GM18909 (cell line): Measurements from ENCODE around the gene GPR146.
"Not testable (repeated sequence)": the region's sequence is repeated elsewhere in the genome, so short reads cannot be mapped to it uniquely, and the experiment has no call there.

ENCODE experiments used
- ATAC-seq: cut with Tn5 transposase; IDR thresholded peaks from one replicate; pipeline ENCODE4 v1.9.1; 2021; ENCODE audit warnings: mild to moderate bottlenecking; ENCODE audit not compliant: unreplicated experiment, poor library complexity

Gene GPR146

GRCh38 chr7:1044189-1045068 lies at the start of gene GPR146:
Gene GPR146 (plus strand): TSS chr7:1044546. CDS start chr7:1057516, 12,970 bp downstream.
- peak; percentile 81 for ATAC-seq

DNA sequence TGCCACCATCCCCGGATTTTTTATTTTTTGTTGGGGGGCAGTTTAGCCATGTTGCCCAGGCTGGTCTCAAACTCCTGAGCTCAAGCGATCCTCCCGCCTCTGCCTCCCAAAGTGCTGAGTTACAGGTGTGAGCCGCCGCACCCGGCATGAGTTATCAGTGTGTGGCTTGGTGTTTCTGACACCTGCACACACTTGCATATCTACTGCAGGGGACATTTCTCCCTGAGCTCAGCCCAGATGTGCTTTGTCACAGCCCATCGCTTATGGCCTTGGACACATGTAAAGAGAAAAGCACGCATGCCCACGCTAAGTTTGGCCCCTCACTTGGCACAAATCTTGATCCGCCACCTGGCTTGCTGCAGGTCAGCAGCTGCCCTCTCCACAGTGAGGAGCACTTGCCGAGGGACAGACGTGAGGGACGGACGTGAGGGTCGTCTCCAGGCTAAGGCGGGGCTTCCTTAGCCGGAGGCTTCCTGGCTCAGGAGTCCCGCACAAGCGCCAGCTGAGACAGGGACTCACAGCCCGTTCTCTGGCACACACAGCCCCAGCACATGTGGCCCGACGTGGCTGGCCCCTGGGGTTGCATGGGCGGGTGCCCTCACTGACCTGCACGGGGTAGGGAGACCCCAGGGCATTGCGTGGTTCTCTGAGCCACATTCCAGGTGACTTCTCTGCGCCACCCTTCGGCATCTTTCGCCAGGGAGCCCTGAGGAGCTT lies 49.6 kb upstream of the GPR146 start:
- ATAC-seq: no peak

GRCh38 chr7:995571-995970 lies 48.8 kb upstream of the GPR146 start:
- no peak for ATAC-seq

GRCh38 chr7:996079-996872 lies 48.1 kb upstream of the GPR146 start:
- no peak for ATAC-seq

- ATAC-seq: no peak
These were observed 46.6 kb upstream of the GPR146 start for GRCh38 chr7:997404-998395.

DNA sequence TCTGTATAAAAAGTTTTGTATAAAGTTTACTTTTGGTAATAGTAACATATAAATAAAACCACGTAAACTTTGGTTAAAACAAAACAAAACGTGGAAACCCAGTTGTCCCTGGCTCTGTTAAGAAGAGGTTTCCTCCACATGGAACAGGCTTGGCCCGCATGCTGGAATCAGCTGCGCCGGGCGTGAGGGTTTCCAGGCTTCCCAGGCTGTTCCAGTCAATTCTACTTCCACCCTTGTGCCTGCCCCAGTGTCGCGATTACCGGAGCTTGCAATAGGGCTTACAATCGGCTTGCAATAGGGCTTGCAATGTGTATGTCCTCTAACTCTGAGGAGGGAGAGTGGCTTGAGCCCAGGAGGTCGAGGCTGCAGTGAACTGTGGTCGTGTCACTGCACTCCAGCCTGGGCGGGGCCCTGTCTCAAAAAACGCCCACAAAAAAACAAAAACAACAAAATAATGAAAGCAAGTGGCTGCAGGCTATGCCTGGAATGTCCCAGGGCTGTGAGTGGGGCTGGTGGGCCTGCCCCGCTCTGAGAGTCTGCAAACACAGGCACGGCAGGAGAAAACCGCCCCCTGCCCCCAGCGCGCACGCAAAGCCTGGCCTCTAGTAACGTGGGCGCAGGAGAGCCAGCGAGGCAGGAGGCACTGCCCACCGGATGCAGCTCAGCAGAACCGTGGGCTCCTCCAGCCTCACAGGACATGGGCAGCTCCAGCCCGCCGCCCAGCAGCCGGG lies 45.0 kb upstream of the GPR146 start:
- no peak for ATAC-seq

GRCh38 chr7:999941-1000935 lies 44.1 kb upstream of the GPR146 start:
- ATAC-seq: peak; percentile 63

GRCh38 chr7:1001069-1001770 lies 43.1 kb upstream of the GPR146 start:
- not testable (repeated sequence) for ATAC-seq

DNA sequence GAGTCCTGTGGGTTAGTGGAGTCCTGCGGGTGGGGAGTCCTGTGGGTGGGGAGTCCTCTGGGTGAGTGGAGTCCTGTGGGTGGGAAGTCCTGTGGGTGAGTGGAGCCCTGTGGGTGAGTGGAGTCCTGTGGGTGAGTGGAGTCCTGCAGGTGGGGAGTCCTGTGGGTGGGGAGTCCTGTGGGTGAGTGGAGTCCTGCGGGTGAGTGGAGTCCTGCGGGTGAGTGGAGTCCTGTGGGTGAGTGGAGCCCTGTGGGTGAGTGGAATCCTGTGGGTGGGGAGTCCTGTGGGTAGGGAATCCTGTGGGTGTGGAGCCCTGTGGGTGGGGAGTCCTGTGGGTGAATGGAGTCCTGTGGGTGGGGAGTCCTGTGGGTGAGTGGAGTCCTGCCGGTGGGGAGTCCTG lies 42.3 kb upstream of the GPR146 start:
- ATAC-seq: not testable (repeated sequence)

DNA sequence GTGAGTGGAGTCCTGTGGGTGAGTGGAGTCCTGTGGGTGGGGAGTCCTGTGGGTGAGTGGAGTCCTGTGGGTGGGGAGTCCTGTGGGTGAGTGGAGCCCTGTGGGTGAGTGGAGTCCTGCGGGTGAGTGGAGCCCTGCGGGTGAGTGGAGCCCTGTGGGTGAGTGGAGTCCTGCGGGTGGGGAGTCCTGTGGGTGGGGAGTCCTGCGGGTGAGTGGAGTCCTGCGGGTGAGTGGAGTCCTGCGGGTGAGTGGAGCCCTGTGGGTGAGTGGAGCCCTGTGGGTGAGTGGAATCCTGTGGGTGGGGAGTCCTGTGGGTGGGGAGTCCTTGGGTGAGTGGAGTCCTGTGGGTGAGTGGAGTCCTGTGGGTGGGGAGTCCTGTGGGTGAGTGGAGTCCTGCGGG lies 41.9 kb upstream of the GPR146 start:
- ATAC-seq: not testable (repeated sequence)

- no peak for ATAC-seq
These were observed 40.1 kb upstream of the GPR146 start for GRCh38 chr7:1004018-1004852.

DNA sequence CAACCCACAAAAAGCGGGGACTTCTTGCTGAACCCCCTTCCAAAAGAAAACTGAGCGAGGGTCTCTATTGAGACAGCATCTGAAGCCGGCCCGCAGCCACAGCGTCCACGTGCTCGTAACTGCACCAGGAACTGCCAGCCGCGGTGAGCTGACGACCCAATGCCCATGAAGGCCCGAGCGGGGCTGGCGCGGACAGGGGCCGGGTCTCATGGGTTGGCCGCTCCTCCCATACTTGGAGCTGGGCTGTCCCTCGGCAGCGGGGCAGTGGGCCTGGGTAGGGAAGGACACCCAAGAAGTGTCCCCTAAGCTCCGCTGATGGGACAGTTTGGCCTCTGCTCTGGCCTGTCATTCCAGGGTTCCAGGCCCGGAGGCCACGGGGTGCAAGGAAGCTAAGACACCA lies 39.0 kb upstream of the GPR146 start:
- no peak for ATAC-seq

GRCh38 chr7:1007901-1008300 lies 36.4 kb upstream of the GPR146 start:
- ATAC-seq: no peak

- no peak for ATAC-seq
These were observed 35.5 kb upstream of the GPR146 start for GRCh38 chr7:1008733-1009363.

DNA sequence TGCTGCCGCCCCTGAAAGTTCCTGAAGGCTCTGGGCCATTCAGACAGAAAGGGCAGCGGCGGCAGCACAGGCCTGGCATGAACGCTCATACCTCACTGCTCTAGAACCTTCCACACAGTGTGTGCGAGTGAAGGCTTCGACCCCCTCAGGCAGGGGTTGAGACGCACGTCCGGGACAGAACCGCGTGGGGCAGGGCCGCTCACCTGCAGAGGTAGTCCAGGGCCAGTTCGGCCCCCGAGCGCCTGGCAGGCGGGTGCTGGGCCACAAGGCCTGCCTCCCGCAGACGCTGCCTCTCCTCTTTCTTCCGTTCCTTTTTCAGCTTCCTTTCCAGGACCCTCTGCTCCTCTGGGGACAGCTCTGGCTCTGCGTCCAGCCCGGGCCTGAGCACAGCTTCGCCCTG lies 34.6 kb upstream of the GPR146 start:
- no peak for ATAC-seq

DNA sequence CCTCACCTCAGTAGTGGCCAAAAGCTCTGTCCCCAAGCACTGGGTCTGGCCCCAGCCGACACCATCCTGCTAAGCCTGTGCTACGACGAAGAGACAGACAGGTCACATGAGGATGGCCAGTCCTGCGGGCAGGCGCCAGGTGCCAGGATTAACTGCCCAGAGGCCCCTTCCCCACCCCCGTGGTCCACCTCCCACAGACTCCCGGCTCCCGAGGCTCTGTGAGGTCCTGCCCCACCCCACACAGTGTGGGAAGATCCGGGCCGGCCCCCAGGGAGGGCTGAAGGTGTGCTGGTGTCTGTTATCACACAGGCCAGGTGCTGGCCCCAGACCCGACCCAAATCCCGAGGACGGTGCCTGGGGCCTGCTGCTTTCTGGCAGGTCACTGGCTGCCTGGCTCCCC lies 34.1 kb upstream of the GPR146 start:
- ATAC-seq: no peak
